HL-60 (cell line): ENCODE results near the gene STRA6.

Source experiments
- DNase-seq, 2 experiments: peaks; one replicate each; pipeline ENCODE4 v3.0.0-alpha.2; 2010 to 2020; ENCODE audit warnings: low read depth in 1 of 2, low spot score in 1 of 2
- H3K27ac ChIP-seq: fragments of 250-450 bp; sonication (Bioruptor Pico); replicated peaks from 2 replicates; pipeline ENCODE4 v1.5.1; 2020; ENCODE audit warnings: mild to moderate bottlenecking, moderate library complexity
- H3K27me3 ChIP-seq: fragments of 250-450 bp; sonication (Bioruptor Pico); 2 replicates; pipeline ENCODE4 v1.5.1; 2021; ENCODE audit warnings: mild to moderate bottlenecking, moderate library complexity; ENCODE audit not compliant: insufficient read depth, poor library complexity, severe bottlenecking
- H3K4me3 ChIP-seq: replicated peaks from 2 replicates; pipeline ENCODE4 v1.5.1; 2011; ENCODE audit warnings: mild to moderate bottlenecking, control low read depth, low read length; ENCODE audit not compliant: insufficient read depth
- CTCF ChIP-seq: IDR thresholded peaks from one replicate; pipeline ENCODE4 v1.5.1; 2011; ENCODE audit warnings: low read length, control low read depth, inconsistent platforms; ENCODE audit not compliant: insufficient read depth
- GABPA ChIP-seq: IDR thresholded peaks from 2 replicates; pipeline ENCODE4 v1.6.1; 2012; ENCODE audit warnings: low read depth
- POLR2AphosphoS5 ChIP-seq: IDR thresholded peaks from 2 replicates; pipeline ENCODE4 v1.6.1; 2012; ENCODE audit warnings: low read depth
- REST ChIP-seq: IDR thresholded peaks from 2 replicates; pipeline ENCODE4 v1.6.1; 2012; ENCODE audit warnings: low read depth; ENCODE audit not compliant: insufficient replicate concordance
- SPI1 ChIP-seq: IDR thresholded peaks from 2 replicates; pipeline ENCODE4 v1.6.1; 2012; ENCODE audit warnings: low read depth, mild to moderate bottlenecking, borderline replicate concordance

Gene STRA6

GRCh38 chr15:74233851-74234597 lies 31.4 kb upstream of the STRA6 start:
- Histone ChIP-seq H3K27me3 (no peaks in the 10 kb centered on the region), H3K27ac (no peak overlapping the region), H3K4me3 (no peak overlapping the region)
- TF ChIP-seq CTCF (no peak), SPI1 (no peak), REST (no peak), GABPA (no peak), POLR2AphosphoS5 (no peak)
- DNase-seq, result no peak

- DNase-seq, result no peak
- Histone ChIP-seq H3K27ac (no peak overlapping the region), H3K27me3 (no peaks in the 10 kb centered on the region), H3K4me3 (no peak overlapping the region)
- no peak for TF ChIP-seq POLR2AphosphoS5
Observed at GRCh38 chr15:74233373-74233772, 30.8 kb upstream of the STRA6 start.

- no peak for DNase-seq
- no peaks in the 10 kb centered on the region for H3K27me3 ChIP-seq
- no peak overlapping the region for H3K4me3 ChIP-seq
- TF ChIP-seq REST (no peak), GABPA (no peak), SPI1 (no peak), CTCF (no peak)
- H3K27ac ChIP-seq, result no peak overlapping the region
Observed at GRCh38 chr15:74231475-74231874, 28.9 kb upstream of the STRA6 start.

- Histone ChIP-seq H3K4me3 (no peak overlapping the region), H3K27me3 (no peaks in the 10 kb centered on the region), H3K27ac (no peak overlapping the region)
- DNase-seq, result no peak
- TF ChIP-seq POLR2AphosphoS5 (no peak), SPI1 (no peak), GABPA (no peak), CTCF (no peak), REST (no peak)
Observed at GRCh38 chr15:74229686-74230085, 27.1 kb upstream of the STRA6 start.
